M059J (cell line): ENCODE data around the gene EPHB2. TPM values are rescaled to one million over a fixed set of nuclear protein-coding genes. Genes with fewer than 3 reads are reported as not detected.

Experiments used
- DNase-seq: peaks from one replicate; pipeline ENCODE4 v3.0.0-alpha.2; 2012; ENCODE audit warnings: low read depth
- total RNA-seq: library from RNA; depleted of rRNA; stranded (reverse); fragments of >200 nt; shearing (Covaris generic); gene quantifications from 2 replicates; pipeline ENCODE4 v1.2.3, GENCODE V29; 2014

EPHB2 gene
- total RNA-seq, 1 experiment from 2014 or later: 26.7 TPM

- no peak for DNase-seq
Measured at GRCh38 chr1:22751124-22751531, 40.5 kb downstream of the EPHB2 start.

GRCh38 chr1:22752339-22752738, 41.7 kb downstream of the EPHB2 start:
- no peak for DNase-seq

GRCh38 chr1:22753481-22753971, 42.9 kb downstream of the EPHB2 start:
- DNase-seq: no peak

- DNase-seq: peak; percentile 37
Measured at GRCh38 chr1:22754106-22754768, 43.6 kb downstream of the EPHB2 start.

GRCh38 chr1:22754824-22755223, 44.2 kb downstream of the EPHB2 start:
- no peak for DNase-seq

- DNase-seq: no peak
Measured at GRCh38 chr1:22755641-22756040, 45.0 kb downstream of the EPHB2 start.

GRCh38 chr1:22756125-22756735, 45.6 kb downstream of the EPHB2 start:
- no peak for DNase-seq

GRCh38 chr1:22760455-22760854, 49.8 kb downstream of the EPHB2 start:
- peak; percentile 87 for DNase-seq

GRCh38 chr1:22761101-22761500, 50.5 kb downstream of the EPHB2 start:
- DNase-seq: no peak

GRCh38 chr1:22761821-22762220, 51.2 kb downstream of the EPHB2 start:
- DNase-seq: no peak

- DNase-seq: peak; percentile 66
Measured at GRCh38 chr1:22763487-22764200, 53.0 kb downstream of the EPHB2 start.

GRCh38 chr1:22767852-22768251, 57.2 kb downstream of the EPHB2 start:
- DNase-seq: no peak

- no peak for DNase-seq
Measured at GRCh38 chr1:22769932-22770331, 59.3 kb downstream of the EPHB2 start.

GRCh38 chr1:22772014-22772413, 61.4 kb downstream of the EPHB2 start:
- no peak for DNase-seq

GRCh38 chr1:22773981-22774832, 63.6 kb downstream of the EPHB2 start:
- DNase-seq: peak; percentile 15

- DNase-seq: no peak
Measured at GRCh38 chr1:22774833-22775182, 64.2 kb downstream of the EPHB2 start.

GRCh38 chr1:22775478-22775877, 64.8 kb downstream of the EPHB2 start:
- no peak for DNase-seq

GRCh38 chr1:22776035-22776613, 65.5 kb downstream of the EPHB2 start:
- DNase-seq: peak; percentile 12

- no peak for DNase-seq
Measured at GRCh38 chr1:22777388-22778057, 66.9 kb downstream of the EPHB2 start.

GRCh38 chr1:22778408-22778807, 67.8 kb downstream of the EPHB2 start:
- DNase-seq: no peak
